SKM-1 (cell line): ENCODE measurements around the gene SORCS2.

Experiments used
- DNase-seq: peaks from one replicate; lab custom pipeline; 2025; ENCODE audit not compliant: unreplicated experiment; lab: John Stamatoyannopoulos, UW

The SORCS2 gene

DNA sequence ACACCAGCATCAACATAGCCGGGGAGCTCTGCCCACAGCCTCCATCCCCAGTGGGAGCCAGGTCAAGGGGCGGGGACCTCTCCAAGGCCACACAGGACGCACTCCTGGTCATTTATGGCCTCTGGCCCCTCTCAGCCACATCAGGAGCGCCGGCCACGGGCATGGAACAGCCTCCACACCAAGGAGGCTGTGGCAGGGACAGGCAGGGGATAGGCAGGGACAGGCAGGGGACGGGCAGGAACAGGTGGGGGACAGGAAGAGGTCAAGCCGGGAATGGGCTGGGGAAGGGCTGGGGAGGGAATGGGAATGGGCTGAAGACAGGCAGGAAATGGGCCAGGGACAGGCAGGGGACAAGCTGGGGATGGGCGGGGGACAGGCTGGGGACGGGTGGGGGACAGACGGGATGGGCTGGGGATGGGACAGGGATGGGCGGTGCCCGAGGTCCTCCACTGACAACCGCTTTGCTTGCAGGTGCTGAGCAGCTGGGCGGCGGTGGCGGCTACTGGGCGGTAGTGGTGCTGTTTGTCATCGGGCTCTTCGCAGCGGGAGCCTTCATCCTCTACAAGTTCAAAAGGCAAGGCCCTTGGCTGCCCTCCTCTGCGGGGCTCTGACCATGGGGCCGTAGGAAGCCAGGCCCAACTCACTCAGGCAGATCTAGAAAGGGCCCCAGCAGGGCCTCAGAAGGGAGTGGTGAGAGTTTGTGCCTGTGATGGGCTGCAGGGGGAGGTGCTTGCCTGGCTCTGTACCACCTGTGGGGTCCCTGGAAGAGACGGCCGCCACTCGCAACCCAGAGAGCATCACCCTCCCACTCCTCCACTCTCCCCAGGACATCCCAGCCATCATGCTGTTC, 541.7 kb downstream of the SORCS2 start:
- DNase-seq = no peak

DNA sequence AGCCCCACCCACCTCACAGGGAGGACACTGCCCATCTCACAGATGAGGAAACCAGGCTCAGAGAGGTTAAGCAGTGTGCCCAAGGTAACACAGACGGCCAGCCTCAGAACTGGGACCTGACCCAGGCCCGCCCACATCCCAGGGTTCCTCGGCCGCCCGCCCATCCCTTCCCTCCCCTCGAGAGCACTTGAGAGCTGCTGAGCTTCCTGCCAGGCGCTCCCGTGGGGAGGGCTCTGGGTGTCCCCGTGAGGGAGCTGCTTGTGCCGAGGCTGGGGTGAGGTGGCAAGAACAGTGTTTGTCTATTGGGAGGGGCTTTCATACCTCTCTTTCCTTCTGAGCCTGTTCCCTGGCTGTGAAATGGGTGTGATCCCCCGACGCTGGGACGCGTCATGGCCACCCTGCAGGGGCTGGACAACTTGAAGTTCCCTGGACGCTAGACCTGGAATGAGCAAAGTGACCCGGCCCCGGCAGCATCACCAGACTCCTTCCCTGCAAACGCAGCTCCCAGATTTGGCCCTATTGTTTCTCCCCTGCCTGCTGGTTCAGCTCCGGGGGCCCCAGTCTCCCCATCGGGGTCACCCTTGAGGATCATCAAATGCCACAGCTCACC, 542.4 kb downstream of the SORCS2 start:
- DNase-seq = no peak

DNA sequence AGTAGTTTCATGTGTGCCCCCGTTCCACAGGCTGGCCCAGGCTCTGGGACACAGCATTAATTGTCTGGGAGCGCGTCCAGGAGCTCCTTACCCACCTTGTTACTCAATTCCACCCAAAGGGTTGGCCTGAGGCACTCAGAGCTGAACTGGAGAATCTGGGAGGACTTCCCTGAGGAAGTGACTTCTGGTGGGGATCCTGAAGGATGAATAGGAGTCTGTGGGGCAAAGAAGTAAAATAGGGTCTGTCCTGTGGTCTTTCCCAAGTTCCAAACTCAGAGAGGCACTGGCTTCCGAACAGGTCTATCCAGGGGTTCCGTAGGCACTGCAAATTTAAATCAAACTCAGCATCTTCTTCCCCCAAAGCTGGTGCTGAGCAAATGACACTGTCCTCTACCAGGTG, 543.1 kb downstream of the SORCS2 start:
- DNase-seq = no peak

DNA sequence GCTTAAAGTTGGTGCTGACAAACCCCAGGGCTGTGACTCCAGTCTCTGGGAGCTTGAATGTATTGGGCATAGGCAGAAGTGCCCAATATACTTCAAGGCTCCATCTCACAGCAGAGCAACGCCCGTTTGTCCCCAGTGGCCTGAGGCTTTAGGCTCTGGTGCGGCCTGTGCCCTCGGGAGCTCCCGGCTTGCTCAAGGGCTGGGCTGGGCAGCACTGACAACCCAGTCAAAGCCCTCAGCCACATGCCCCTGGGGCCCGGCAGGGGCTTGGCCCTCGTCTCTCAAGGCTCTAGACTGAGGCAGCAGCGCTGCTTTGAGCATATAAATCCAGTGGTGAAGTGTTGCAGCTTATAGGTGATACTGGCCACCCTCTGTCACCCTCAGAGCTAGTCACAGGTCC, 543.6 kb downstream of the SORCS2 start:
- DNase-seq = no peak

DNA sequence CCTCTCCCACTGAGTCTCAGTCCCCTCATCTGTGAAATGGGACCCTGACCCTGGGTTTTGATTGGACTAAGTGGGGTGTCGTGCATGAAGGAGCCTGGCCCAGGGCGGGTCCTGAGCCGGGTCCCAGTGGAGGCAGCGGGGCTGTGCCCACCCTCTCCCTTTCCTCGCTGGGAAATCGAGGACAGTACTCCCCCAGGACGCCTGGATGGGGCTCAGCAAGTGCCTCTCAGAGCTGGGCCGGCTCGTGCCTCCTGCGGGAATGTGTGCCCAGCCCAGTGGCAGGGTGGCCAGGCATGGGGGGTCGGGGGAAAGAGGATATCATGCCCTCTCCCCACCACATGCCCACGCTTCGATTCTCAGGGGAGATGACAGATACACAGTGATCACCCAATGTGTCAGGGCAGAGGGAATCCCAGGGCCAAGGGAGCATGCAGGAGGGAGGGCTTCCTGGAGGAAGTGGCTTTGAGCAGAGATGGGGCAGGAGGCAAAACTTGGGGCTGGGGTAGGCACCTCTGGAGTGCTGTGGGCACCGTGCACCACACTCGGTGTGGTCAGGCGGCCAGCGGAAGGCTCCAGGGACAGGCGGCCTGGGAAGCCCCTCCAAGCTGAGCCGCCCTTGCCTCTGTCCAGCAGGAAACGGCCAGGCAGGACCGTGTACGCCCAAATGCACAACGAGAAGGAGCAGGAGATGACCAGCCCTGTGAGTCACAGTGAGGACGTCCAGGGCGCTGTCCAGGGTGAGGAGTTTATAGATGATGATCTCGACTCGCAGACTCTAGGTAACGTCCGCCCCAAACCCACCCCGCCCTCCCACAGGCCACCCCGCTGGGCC, 544.3 kb downstream of the SORCS2 start:
- DNase-seq = no peak

DNA sequence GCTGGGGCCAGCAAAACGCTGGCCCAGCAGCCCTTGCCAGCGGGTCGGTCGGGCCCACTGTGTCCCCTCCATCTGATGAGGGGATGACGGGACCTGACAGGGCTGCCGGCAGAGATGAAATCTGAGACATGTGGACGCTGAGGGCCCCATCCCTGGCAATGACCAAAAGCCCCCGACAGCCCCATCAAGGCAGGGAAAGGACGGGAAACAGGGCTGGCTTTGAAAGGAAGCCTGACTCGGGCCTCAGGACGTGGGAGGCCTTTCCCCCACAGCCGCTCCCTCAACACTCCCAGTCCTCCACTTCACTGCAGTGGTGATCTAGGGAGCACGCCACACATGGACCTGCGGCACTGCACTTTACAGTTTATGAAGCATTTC, 544.9 kb downstream of the SORCS2 start:
- no peak for DNase-seq

DNA sequence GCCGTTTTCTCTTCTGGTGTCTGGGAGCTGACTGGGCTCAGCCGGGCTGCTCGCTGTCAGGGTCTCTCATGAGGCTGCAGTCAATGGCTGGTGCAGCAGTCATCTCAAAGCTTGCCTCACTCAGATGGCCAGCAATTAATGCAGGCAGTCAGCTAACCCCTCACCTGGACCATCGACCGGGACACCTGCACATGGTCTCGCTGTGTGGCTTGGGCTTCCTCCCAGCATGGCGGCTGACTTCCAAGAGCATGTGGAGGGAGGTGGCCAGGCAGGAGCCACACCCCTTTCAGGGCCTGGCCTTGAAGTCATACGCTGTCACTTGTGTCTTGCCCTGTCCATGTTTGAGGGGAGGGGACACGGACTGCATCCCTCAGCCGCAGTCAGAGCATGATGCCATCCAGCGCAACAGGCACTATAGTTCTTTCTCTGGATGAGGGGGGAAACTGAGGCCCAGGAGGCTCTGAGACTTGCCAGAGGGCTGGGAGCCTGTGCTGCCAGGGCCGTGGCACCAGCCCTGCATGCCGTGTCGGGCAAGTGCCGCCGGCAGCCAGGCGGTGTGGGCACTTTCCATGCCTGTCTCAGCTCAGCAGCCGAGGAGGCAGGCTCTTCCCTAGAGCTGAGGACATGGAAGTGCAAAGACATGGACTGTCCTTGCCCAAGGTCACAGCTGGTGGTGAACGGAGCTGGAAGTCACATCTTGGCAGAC, 545.6 kb downstream of the SORCS2 start:
- DNase-seq = no peak

DNA sequence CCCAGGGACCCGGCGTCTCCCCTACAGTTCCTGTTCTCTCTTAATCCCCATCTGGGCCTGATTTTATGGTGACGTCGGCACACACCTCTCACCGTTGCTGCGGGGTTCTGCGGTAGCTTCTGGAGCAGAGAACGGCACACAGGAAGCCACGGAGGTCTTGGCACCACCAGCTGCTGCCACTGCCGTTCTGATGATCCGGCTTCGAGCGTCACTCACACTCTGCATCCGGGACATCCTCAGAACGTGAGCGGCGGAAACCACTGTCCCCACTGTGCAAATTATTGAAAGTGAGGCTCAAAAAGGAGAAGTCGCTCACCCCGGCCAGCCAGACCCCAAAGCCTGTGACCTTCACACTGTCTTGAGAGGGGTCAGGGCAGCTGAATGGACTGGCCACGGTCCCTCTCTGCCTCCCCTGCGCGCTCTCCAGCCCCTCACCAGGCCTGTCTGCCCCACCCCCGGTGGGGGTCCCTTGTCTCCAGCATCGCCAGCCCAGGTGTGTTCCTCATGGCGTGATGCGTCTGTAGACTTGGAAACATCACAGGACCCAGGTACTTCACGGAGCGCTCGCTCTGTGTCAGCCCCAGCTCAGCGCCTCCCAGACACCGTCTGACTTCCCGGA, 546.2 kb downstream of the SORCS2 start:
- no peak for DNase-seq

DNA sequence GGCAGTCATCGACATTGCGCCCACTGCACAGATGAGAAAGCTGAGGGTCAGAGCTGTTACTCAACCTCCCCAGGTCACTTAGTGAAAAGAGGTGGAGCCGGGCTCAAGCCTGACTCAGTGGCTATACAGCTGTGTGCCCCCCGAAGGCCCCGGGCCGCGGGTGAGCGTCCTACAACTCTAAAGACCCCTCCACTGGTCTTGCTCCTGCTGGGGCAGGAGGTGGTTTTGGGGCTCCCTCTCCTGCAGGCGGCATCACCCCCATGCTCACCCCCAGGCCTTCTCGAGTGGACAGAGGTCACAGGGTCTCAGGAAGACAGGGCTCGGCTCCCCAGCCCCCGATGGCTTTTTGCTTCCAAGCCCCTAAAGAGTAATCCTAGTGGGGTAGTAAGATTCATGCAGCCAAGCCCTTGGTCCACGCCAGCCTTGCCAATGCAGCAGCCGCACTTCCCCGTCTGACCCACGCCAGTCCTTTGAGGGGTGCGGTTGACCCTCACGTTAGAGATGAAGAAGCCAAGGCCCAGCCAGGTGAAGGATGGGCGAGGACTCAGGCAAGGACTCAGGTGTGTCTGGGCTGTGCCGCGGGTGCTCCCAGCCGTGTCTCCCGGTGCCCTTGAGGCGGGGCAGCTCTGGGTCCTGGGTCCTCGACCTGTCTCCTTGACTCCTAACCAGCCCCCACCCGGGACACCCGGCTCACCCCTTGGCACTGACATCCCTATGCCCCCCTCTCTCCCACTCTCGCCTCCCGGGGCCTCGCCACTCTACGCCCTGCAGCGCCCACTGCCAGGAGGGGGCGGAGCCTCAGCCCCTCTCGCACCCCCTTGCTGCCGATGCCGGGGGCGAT, 547.0 kb downstream of the SORCS2 start:
- DNase-seq = no peak

DNA sequence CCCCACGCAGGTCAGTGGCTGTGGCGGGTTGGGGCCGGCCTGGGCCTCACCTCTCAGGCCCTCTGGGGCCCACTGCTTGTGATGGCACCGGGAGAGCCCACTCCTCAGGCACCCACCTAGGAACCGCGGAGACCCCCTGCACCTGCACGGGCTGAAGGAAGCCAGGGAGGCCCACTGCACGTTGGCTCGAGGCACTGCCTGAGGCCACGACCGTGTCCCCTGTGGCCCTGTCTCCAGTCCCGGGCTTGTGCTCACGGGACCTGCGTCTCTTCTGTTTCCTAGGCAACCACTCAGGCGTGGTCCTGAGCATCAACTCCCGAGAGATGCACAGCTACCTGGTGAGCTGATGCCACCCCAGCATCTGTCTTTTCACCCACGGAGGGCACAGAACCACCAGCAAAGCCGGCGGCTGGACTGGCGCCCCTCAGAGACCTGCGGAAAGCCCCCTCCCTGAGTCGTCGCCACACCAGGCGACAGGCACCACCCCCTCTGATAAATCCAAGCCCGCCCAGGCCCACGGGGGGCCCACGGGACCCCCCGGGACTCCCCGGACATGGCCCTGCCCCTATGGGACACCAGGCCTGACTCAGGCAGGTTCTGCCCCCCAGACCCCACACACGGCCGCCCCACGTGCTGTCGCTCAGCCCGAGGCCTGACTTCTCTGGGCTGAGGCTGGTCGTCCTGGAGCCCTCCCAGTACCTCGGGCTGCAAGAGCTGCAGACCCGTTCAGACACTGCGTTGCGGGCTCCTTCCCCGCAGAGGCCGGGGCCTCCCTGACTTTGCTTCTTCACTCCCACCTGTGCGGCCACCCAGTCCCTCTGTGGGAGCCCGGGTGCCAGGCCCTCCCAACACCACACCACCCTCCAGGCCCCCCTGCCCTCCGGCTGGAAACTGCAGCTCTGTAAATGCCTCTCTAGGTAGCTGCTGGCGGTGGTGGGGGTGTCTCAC, 547.9 kb downstream of the SORCS2 start:
- DNase-seq = no peak

DNA sequence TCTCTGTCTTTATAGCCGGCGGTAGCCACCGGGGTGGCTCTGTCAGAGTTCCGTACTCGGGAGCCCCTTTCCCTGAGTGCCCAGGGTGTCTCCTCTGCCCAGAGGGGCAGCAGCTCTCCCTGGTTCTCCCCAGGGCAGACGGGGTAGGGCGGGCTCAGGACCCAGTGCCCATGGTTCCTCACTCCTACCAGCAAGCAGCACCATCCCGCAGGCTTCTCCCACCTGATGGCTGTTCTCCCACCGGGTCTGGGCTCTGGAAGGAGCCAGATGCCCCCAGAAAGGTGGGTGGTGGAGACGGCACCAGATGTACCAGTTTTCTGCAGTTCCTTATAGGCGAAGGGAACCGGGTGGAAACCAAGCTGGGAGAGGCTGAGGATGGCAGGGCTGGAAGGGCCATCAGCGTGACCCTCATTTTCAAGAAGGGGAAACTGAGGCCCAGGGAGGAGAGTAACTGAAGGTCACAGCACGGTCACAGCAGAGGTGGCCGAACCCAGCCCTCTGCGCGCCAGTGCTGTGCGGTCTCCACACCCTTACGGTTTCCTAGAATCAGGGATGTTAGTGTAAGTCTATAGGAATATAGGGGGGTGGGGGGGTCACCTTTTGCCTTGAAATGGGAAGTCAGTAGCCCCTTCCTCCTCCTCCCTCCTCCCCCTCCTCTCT, 548.7 kb downstream of the SORCS2 start:
- DNase-seq = no peak

DNA sequence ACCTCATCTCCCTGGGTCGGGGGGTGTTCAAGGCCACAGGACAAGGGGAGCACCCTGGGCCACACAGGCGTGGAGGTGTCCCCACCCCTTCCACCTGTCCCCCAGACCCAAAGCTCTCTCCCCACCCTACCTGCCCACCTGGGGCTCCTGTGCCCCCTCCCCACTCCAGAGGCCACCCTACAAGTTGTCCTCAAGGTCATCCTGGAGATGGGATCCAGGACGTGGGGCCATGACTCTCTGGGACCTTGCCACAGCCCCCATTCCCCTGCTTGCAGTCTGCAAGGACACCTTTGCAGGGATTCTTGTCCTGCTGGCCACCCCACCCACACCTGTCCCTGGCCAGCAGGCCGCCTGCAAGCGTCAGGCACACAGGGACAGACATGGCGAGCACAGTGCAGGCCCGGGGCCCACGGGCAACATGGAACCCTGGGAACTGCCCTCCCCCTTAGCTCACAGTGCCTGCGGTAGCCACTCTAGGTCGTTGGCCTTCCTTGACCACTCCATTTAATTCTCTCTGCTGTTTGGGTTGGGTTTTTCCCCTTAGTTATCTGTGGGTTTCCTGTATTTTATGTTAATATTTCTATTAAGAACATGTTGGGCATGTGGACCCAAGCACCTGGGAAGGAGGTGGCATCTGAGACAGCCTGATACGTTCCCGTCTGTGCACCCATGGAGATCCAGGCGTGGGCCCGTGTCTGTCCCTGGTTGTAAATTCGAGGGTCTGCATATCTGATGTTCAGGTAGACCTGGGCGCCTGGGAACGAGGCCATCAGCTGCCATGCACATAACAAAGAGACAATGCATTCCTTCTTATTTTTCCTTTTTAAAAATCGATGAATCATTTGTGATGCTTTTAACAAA, 549.8 kb downstream of the SORCS2 start:
- DNase-seq = no peak

DNA sequence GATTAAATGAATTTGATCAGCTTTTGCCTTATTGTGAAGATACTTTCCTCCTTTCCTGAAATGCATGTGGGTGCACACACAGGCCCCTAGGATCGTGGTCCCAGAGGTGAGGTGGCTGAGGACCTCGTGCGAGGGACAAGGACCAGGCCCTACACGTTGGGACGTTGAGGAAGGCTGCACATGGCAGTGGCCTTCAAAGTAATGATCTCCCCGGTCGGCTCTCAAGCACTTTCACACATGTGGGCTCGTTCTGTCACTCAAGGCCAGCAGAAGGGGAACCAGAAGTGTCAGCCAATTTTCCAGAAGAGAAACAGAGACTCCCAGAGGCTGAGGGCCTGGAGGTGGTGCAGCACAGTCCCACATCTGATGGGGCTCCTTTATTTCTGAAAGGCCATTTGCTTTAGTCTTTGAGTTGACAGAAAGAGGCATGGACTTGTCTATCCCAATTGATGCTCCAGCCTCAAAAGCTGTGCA, 550.5 kb downstream of the SORCS2 start:
- DNase-seq = no peak

DNA sequence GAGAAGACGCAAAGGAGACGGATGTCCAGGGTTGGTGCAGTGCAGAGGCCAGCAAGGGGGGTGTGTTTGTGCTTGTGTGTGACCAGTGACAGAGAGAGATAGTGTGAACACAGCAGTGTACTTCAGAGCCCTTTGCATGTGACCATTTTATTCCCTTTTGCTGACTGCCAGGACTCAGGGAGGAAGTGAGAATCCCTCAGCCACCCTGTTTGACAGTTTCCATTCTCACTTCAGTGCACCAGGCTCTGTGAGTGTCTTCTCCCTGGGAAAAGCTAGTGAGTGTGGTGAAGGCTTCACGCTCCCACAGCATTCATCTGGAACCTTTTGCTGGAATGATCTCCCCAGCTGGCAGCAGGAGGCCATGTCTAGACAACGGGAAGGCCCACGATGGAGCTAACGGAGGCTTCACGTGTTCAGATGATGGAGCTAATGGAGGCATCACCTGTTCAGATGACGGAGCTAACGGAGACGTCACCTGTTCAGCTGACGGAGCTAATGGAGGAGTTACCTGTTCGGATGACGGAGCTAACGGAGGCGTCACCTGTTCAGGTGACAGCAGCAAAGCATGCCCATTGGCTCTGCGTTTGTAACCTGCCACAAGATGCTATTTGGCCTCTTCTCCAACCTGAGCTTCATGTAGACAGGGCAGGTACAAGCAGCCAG, 551.9 kb downstream of the SORCS2 start:
- no peak for DNase-seq

DNA sequence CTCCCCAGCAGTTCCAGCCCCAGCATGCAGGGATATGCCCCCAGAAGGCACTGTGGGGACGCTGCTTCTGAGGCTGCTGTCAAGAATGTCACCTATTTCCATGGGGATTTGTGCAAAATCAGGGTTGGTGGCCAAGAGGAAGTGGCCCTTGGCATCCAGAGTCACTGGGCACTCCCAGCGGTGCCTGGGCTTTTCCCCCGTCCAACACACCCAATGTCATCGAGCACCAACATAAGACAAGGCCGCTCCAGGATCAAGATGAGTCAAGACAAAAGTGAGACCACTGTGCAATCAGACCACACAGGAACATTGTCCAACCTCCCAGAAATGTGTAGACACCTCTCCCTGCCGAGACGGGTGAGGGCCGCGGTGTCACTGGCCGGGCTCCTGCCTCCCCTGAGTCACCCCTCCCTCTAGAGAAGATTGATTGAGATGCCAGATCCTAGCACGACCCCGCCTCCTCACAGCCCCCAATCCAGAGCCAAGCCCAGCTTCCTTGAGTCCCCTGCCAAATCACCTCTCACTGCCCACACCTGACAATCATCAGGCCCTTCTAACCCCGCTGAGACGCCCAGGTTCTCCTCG, 553.1 kb downstream of the SORCS2 start:
- DNase-seq = no peak

DNA sequence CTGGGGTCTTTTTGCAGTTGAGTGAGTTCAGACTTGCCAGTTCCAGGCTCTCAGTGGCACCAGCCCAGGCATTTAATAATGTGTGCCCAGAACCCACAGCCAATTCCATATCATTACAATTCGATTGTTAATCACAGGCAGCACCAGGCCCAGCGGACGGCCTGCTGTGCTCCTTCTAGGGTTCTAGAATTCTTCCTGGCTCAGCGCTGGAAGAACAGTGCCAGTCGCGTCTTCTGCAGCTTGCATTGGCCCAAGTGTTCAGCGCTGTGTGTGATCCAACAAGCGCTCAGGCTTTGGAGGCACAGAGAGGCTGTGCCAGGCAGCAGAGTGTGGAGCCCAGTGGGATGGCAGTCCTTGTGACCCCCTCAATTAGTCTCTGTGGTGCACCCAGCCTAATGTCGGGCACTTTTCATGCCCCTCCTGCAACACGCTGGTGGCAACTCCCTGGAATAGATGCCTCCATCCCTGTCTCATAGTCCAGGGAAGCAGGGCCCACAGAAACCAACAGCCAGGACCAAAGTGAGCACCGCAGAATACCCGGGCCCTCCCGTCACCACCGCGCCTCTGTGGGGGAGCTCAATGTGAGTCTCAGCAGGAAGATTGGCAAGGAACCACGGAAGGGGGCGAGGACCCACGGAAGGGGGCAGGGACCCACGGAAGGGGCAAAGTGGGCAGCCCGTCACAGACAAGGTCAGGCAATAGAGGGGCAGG, 554.2 kb downstream of the SORCS2 start:
- DNase-seq = no peak
